ENCODE measurements around the gene ACTN4.

The ACTN4 gene

DNA sequence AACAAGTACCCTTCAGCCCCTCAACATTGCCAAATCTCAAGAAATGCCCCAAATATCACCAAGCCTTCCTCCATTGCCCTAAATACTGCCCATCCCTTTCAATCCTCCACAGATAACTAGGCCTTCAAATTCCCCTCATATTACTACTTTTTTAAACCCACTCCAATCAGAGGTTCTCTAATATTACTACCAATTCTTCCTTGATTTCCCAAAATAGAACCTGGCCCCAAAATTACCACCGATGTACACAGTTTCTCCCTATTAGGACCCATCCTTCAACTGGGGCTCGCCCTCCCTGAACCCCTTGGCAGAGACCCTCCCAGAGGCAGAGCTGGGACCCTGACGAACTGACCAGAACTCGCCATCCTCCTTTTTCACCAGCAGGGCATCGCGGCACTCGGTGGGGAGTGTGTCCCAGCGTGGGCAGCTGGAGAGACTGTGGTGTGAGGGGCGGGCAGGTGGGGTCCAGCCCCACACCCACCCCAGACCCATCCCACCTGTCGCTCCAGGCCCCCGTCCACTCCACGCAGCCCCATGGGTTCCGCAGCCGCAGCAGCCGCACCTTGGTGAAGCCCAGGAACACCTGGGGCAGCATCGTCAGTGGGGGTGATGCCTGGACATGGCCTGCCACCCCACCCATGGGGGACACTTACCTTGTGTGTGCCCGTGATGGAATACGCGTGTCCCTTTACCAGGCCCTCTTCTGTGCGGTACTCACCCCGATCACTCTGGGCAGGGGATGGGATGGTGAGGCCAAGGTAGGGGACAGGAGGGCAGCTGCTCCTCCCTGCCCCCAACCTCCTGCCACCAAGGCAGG lies 90.7 kb downstream of the ACTN4 start:
- Histone ChIP-seq H3K79me1 (ENCODE audit: low read length) (no peaks in the 10 kb centered on the region), H3K9ac (ENCODE audit: low read length) (no peak overlapping the region), H3K4me3 (ENCODE audit: low read length) (no peak overlapping the region), H3K79me2 (ENCODE audit: control insufficient read depth, insufficient read depth, low read length) (no peaks in the 10 kb centered on the region), H3K27me3 (ENCODE audit: insufficient read depth, low read length, poor library complexity) (no peaks in the 10 kb centered on the region), H2BK15ac (replicated peaks; ENCODE audit: low read depth) (no peak overlapping the region), H4K8ac (ENCODE audit: low read depth, low read length) (no peak overlapping the region), H3K23ac (ENCODE audit: low read length) (no peak overlapping the region), H4K5ac (ENCODE audit: low read length) (no peak overlapping the region), H3K36me3 (ENCODE audit: control insufficient read depth, insufficient read depth, low read length) (no peaks in the 10 kb centered on the region), H3K56ac (ENCODE audit: low read length) (no peak overlapping the region), H2BK120ac (ENCODE audit: low read depth, low read length) (no peak overlapping the region), H3K4me2 (ENCODE audit: low read length) (no peak overlapping the region), H3K4ac (ENCODE audit: low read depth, low read length) (no peak overlapping the region), H3K27ac (ENCODE audit: low read depth, low read length) (no peak overlapping the region), H2BK5ac (ENCODE audit: low read length) (no peak overlapping the region), H3K18ac (ENCODE audit: low read length) (no peak overlapping the region), H3K4me1 (ENCODE audit: control insufficient read depth, low read depth, low read length) (no peaks in the 10 kb centered on the region), H2AK5ac (ENCODE audit: low read length) (no peak overlapping the region)
- DNase-seq: no peak
- WGBS (ENCODE audit: extremely low coverage, insufficient coverage, low lambda C conversion rate): no CpG with 5 or more reads among the region's 21 CpGs

- no peaks in the 10 kb centered on the region for H3K4me1 ChIP-seq (ENCODE audit: control insufficient read depth, low read depth, low read length)
These were observed 92.2 kb downstream of the ACTN4 start for GRCh38 chr19:38739440-38740256.

DNA sequence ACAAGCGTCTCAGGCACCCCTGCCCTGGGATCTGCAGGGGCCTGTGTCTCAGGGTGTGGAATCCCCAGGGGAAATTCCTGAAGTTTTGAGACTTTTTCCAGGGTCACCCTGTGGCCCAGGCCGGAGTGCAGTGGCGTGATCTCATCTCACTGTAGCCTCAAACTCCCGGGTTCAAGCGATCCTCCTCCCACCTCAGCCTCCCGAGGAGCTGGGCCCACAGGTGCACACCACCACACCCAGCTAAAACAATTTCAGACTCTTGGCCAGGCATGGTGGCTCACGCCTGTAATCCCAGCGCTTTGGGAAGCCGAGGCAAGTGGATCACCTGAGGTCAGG lies 92.8 kb downstream of the ACTN4 start:
- no peak for DNase-seq
- H4K8ac ChIP-seq (ENCODE audit: low read depth, low read length): no peak overlapping the region
- H3K4me3 ChIP-seq (ENCODE audit: low read length): no peak overlapping the region
- no peak overlapping the region for H3K23ac ChIP-seq (ENCODE audit: low read length)
- H3K18ac ChIP-seq (ENCODE audit: low read length): no peak overlapping the region
- H4K5ac ChIP-seq (ENCODE audit: low read length): no peak overlapping the region
- H3K79me1 ChIP-seq (ENCODE audit: low read length): no peaks in the 10 kb centered on the region
- no peak overlapping the region for H3K56ac ChIP-seq (ENCODE audit: low read length)
- no peak overlapping the region for H3K27ac ChIP-seq (ENCODE audit: low read depth, low read length)
- WGBS (ENCODE audit: extremely low coverage, insufficient coverage, low lambda C conversion rate): no CpG with 5 or more reads among the region's 9 CpGs
- H3K4me1 ChIP-seq (ENCODE audit: control insufficient read depth, low read depth, low read length): no peaks in the 10 kb centered on the region
- no peaks in the 10 kb centered on the region for H3K79me2 ChIP-seq (ENCODE audit: control insufficient read depth, insufficient read depth, low read length)
- H3K4ac ChIP-seq (ENCODE audit: low read depth, low read length): no peak overlapping the region
- H3K36me3 ChIP-seq (ENCODE audit: control insufficient read depth, insufficient read depth, low read length): no peaks in the 10 kb centered on the region
- no peak overlapping the region for H3K4me2 ChIP-seq (ENCODE audit: low read length)
- H2BK15ac ChIP-seq (replicated peaks; ENCODE audit: low read depth): no peak overlapping the region
- H2BK120ac ChIP-seq (ENCODE audit: low read depth, low read length): no peak overlapping the region
- H3K27me3 ChIP-seq (ENCODE audit: insufficient read depth, low read length, poor library complexity): no peaks in the 10 kb centered on the region
- no peak overlapping the region for H2BK5ac ChIP-seq (ENCODE audit: low read length)
- H3K9ac ChIP-seq (ENCODE audit: low read length): no peak overlapping the region
- no peak overlapping the region for H2AK5ac ChIP-seq (ENCODE audit: low read length)

More at GRCh38 chr19:38739440-38740256, 92.2 kb downstream of the ACTN4 start:
- Histone ChIP-seq H3K79me1 (ENCODE audit: low read length) (no peaks in the 10 kb centered on the region), H3K18ac (ENCODE audit: low read length) (no peak overlapping the region), H4K8ac (ENCODE audit: low read depth, low read length) (no peak overlapping the region), H3K4me2 (ENCODE audit: low read length) (no peak overlapping the region), H3K56ac (ENCODE audit: low read length) (no peak overlapping the region), H3K36me3 (ENCODE audit: control insufficient read depth, insufficient read depth, low read length) (no peaks in the 10 kb centered on the region), H2BK15ac (replicated peaks; ENCODE audit: low read depth) (no peak overlapping the region), H3K23ac (ENCODE audit: low read length) (no peak overlapping the region), H3K4me3 (ENCODE audit: low read length) (no peak overlapping the region), H2AK5ac (ENCODE audit: low read length) (no peak overlapping the region), H3K27me3 (ENCODE audit: insufficient read depth, low read length, poor library complexity) (no peaks in the 10 kb centered on the region), H3K4ac (ENCODE audit: low read depth, low read length) (no peak overlapping the region), H4K5ac (ENCODE audit: low read length) (no peak overlapping the region), H2BK5ac (ENCODE audit: low read length) (no peak overlapping the region), H3K27ac (ENCODE audit: low read depth, low read length) (no peak overlapping the region), H3K79me2 (ENCODE audit: control insufficient read depth, insufficient read depth, low read length) (no peaks in the 10 kb centered on the region), H2BK120ac (ENCODE audit: low read depth, low read length) (no peak overlapping the region), H3K9ac (ENCODE audit: low read length) (no peak overlapping the region)
- no peak for DNase-seq
- WGBS (ENCODE audit: extremely low coverage, insufficient coverage, low lambda C conversion rate): no CpG with 5 or more reads among the region's 16 CpGs

GRCh38 chr19:38740932-38741331 lies 93.5 kb downstream of the ACTN4 start:
- no CpG with 5 or more reads among the region's 2 CpGs for WGBS (ENCODE audit: extremely low coverage, insufficient coverage, low lambda C conversion rate)
- H3K79me2 ChIP-seq (ENCODE audit: control insufficient read depth, insufficient read depth, low read length): no peaks in the 10 kb centered on the region
- H3K4me3 ChIP-seq (ENCODE audit: low read length): no peak overlapping the region
- H3K4me1 ChIP-seq (ENCODE audit: control insufficient read depth, low read depth, low read length): no peaks in the 10 kb centered on the region
- H3K36me3 ChIP-seq (ENCODE audit: control insufficient read depth, insufficient read depth, low read length): no peaks in the 10 kb centered on the region
- H3K18ac ChIP-seq (ENCODE audit: low read length): no peak overlapping the region
- no peak overlapping the region for H4K8ac ChIP-seq (ENCODE audit: low read depth, low read length)
- no peak overlapping the region for H2BK5ac ChIP-seq (ENCODE audit: low read length)
- no peak overlapping the region for H3K9ac ChIP-seq (ENCODE audit: low read length)
- no peak overlapping the region for H2BK120ac ChIP-seq (ENCODE audit: low read depth, low read length)
- no peak overlapping the region for H3K4ac ChIP-seq (ENCODE audit: low read depth, low read length)
- H3K4me2 ChIP-seq (ENCODE audit: low read length): no peak overlapping the region
- H3K56ac ChIP-seq (ENCODE audit: low read length): no peak overlapping the region
- no peak for DNase-seq
- no peak overlapping the region for H4K5ac ChIP-seq (ENCODE audit: low read length)
- no peak overlapping the region for H3K23ac ChIP-seq (ENCODE audit: low read length)
- no peaks in the 10 kb centered on the region for H3K27me3 ChIP-seq (ENCODE audit: insufficient read depth, low read length, poor library complexity)
- H3K79me1 ChIP-seq (ENCODE audit: low read length): no peaks in the 10 kb centered on the region
- no peak overlapping the region for H2BK15ac ChIP-seq (replicated peaks; ENCODE audit: low read depth)
- no peak overlapping the region for H2AK5ac ChIP-seq (ENCODE audit: low read length)
- H3K27ac ChIP-seq (ENCODE audit: low read depth, low read length): no peak overlapping the region

- Histone ChIP-seq H3K56ac (ENCODE audit: low read length) (no peak overlapping the region), H3K4me1 (ENCODE audit: control insufficient read depth, low read depth, low read length) (no peaks in the 10 kb centered on the region), H3K79me1 (ENCODE audit: low read length) (no peaks in the 10 kb centered on the region), H3K23ac (ENCODE audit: low read length) (no peak overlapping the region), H3K79me2 (ENCODE audit: control insufficient read depth, insufficient read depth, low read length) (no peaks in the 10 kb centered on the region), H3K18ac (ENCODE audit: low read length) (no peak overlapping the region), H3K27ac (ENCODE audit: low read depth, low read length) (no peak overlapping the region), H3K4me2 (ENCODE audit: low read length) (no peak overlapping the region), H3K9ac (ENCODE audit: low read length) (no peak overlapping the region), H4K8ac (ENCODE audit: low read depth, low read length) (no peak overlapping the region), H3K4ac (ENCODE audit: low read depth, low read length) (no peak overlapping the region), H3K4me3 (ENCODE audit: low read length) (no peak overlapping the region), H2BK120ac (ENCODE audit: low read depth, low read length) (no peak overlapping the region), H3K36me3 (ENCODE audit: control insufficient read depth, insufficient read depth, low read length) (no peaks in the 10 kb centered on the region), H4K5ac (ENCODE audit: low read length) (no peak overlapping the region), H2BK15ac (replicated peaks; ENCODE audit: low read depth) (no peak overlapping the region), H2AK5ac (ENCODE audit: low read length) (no peak overlapping the region), H3K27me3 (ENCODE audit: insufficient read depth, low read length, poor library complexity) (no peaks in the 10 kb centered on the region), H2BK5ac (ENCODE audit: low read length) (no peak overlapping the region)
- DNase-seq: no peak
- WGBS (ENCODE audit: extremely low coverage, insufficient coverage, low lambda C conversion rate): no CpG with 5 or more reads among the region's 15 CpGs
These were observed 94.2 kb downstream of the ACTN4 start for GRCh38 chr19:38741670-38742069.
